ENCODE measurements around the gene EIF2D.
"Not testable (repeated sequence)": the region's sequence is repeated elsewhere in the genome, so short reads cannot be mapped to it uniquely, and the experiment has no call there.

Gene EIF2D

DNA sequence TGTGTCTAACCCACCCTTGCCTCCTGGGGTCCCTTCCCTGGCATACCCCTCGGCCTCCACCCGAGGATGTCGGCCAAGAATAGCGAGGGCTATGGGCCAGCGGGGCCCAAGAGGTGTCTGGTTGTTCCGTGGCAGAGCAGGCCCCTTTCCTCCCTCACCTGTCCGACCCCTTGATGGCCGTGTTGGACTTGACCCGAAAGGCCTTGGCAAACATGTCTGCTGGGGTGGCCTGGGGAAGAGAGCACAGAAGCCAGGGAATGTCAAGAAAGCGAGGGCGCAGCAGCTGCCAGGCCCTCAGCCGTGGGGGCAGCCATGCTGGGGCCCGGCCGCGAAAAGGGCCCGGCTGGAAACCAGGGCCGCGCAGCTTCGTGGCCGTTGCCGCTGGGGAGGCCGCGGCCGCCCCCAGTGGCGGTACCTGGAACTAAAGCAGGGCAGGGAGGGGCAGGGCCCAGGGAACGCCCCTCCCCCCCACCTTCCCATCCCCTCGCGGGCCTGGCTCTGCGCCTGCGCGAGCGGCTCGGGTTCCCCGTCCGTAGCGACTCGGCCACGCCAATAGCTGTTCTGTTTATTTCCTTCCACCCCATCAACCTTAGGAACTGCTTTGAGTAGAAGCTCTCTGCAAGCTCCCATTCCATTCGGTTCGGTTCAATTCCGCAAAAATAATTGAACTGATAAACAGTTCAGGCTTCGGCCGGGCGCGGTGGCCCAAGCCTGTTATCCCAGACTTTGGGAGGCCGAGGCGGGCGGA, at the start of gene EIF2D:
Gene EIF2D (minus strand): TSS at position 337 of the 748 bp plus-strand sequence. CDS start 123 bp downstream, at position 214.
- no peak for FAIRE-seq

GRCh38 chr1:206661161-206661820, 49.0 kb upstream of the EIF2D start:
- no peak for FAIRE-seq

DNA sequence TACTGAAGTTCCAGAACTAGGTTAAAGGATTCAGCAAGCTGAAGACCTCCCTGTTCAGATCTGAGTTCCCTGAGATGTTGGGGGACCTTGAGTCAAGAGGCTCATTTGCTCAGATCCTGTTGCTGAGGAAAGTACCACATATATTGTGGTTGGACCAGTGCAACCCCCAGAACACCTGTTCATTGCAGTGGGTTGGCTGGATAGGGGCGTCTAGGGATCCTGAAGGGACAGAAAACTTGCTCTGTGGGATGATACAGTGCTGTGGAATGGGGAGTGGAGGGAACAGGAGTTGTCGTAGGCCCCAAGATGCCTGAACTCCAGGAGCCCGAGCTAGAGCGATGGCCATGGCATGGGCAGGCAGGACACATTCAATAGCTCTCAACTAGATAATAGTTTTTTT, 47.9 kb upstream of the EIF2D start:
- FAIRE-seq, result no peak

GRCh38 chr1:206658981-206659273, 46.7 kb upstream of the EIF2D start:
- no peak for FAIRE-seq

DNA sequence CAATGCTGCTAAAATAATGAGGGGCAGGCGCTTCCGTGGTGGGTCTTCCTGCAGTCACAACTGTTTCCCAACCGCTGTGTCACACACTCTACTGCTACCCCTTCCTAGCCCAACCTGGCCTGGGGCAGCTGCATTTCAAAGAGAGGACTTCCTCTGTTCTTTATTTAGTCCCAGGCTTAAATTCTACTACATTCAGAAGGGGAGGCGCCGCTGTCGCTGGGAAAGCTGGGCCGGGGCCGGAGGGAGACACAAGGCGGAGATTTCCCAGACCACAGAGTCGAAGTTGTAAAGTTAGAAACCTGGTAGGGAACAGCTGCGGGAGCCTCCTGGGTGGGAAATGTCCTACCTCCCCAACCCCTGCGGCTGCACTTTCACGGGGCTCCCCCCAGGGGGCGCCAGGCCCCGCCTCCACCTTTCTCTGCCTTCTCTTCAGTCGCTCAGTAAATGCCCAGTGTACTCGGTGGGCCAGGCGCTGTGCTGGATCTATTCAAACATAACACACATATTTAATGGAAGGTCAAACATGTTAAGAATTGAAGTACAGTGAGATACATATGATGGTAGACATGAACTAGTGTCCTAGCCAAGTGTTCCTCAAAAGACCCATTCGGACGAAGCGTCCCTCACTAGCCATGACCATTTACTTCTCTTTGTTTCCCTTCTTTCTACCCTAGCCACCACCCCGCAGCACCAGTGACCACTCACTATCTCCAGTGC, 46.2 kb upstream of the EIF2D start:
- FAIRE-seq, result no peak

DNA sequence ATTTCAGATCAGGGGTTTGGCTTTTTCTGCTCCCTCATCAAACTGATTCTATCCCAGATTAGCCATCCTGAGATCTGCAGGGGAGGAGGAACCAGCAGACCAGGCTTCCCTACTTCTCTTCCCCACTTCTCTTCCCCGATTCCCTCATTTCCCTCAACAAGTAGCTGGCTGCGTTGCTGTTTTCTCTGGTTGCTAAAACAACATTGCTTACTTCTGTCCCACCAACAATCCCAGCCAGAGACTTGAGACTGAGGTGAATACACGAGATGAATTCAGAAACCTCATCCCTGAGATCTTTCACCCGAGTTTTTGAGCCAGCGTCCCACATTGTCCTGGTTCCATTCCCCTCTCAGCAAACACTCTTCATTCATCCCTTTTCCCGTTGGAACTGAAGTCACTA, 45.5 kb upstream of the EIF2D start:
- no peak for FAIRE-seq

DNA sequence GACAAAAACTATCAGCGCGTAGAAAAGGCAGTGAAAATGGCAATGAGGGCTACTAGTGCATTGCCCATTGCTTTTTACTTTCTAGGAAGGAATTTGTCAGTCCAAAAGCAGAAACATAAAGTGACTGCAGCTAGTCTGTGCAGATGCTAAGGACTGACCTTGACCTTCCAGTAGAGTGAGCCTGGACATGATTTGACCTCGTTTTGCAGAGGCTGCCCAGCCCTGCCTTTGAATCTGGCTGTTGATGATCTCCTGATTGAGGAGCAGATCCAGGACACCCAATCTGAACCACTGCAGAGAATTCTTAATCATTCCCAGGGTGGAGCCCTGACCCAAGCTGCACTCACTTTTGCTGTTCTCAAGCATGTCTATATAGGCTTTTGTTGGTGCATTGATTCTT, 44.7 kb upstream of the EIF2D start:
- no peak for FAIRE-seq

GRCh38 chr1:206655471-206655882, 43.2 kb upstream of the EIF2D start:
- no peak for FAIRE-seq

DNA sequence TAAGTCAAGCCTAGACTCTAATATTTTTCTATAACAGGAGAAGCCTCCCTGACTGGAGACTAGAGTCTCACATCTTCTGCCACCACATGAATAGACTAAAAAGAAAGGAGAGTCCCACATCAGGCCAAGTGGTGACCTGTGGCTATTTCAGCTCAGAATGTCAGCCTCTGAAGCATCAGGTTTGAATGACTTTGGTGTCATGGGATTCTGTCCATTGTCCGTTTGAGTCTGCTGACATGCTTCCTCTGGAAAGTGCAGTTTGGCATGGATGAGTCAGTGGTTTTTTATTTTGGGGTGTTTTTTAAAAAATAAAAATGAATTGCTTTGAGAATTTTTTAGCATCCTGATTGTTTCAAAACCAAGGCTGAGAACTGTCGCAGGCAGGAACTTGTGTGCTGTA, 42.6 kb upstream of the EIF2D start:
- FAIRE-seq, result no peak

- no peak for FAIRE-seq
Observed at GRCh38 chr1:206653715-206654459, 41.6 kb upstream of the EIF2D start.

GRCh38 chr1:206651958-206652890, 40.0 kb upstream of the EIF2D start:
- no peak for FAIRE-seq

- FAIRE-seq, result no peak
Observed at GRCh38 chr1:206651014-206651413, 38.7 kb upstream of the EIF2D start.

DNA sequence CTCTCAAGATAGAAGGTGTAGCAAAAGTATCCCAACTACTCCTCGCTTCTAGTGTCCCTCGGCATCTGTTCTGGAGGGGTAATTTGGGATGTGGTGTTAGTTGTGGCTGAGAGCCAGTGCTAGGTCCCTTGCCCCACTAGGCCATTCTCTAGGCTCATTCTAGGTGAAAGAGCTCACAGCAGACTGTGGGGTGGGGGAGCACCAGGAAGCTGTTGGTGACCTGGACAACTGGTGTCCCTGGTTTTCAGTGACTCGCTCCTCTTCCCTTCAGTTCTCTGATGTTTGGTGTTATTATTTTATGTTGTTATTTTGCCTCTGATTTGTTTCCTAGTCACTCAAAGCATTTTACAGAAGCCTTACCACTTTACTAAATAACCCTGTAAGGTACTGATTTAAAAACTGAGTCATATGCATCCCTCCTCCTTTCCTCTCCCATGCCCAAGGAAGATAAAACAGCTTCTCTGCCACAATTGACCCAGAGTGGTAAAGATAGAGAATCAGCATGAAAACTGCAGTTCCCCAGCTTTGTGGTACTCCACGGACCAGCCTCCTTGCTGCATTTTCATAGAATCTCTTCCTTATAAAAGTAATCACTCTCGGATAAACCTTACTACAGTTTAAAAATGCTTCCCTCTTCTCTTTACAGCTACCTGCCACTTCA, 37.1 kb upstream of the EIF2D start:
- no peak for FAIRE-seq

- no peak for FAIRE-seq
Observed at GRCh38 chr1:206647224-206647623, 35.0 kb upstream of the EIF2D start.

GRCh38 chr1:206646504-206646903, 34.2 kb upstream of the EIF2D start:
- no peak for FAIRE-seq

GRCh38 chr1:206643118-206643698, 30.9 kb upstream of the EIF2D start:
- FAIRE-seq, result no peak

GRCh38 chr1:206642074-206642473, 29.8 kb upstream of the EIF2D start:
- FAIRE-seq, result not testable (repeated sequence)

- no peak for FAIRE-seq
Observed at GRCh38 chr1:206637605-206638004, 25.3 kb upstream of the EIF2D start.

DNA sequence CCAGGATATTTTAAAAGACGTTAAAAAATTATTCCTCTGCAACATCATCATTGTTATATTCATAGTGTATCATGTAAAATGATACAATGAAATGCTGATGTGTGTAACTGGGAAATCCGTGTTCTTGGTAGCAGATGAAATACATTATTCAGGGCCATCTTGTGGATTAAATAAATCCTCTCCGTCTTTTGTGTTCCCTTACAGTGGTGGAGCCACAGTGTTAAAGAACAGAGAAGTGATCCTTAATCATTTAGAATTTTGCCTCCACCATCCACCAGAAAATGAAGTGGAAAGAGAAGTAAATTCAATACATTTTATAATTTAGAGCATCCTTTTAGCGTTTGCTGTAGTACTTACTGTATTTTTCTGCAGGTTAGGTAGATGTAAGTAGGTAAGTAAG, 24.4 kb upstream of the EIF2D start:
- no peak for FAIRE-seq

DNA sequence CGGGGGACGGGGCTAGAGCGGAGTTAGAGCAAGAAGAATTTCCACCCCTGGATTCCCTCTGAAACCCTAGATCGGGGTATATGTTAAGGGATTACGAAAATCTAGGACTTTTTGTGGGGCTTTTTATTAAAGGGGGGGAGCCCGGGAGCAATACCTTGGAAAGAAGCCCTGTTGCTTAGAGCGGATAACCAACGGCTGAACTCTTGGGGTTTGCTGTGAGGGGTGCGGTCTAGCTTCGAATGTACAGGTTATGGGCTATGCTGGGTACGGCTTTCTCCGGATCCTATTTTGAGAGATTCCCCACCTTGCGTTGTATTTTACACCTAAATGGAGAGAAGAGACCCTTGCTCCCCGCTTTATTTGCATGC, 23.7 kb upstream of the EIF2D start:
- no peak for FAIRE-seq

All from A204.1 (cell line).